CD4-positive, alpha-beta T cell treated with Interleukin-17A for 1 hour (primary cell): ENCODE data around the gene SLC39A3.

Source experiments
- DNase-seq: peaks from one replicate; pipeline ENCODE4 v3.0.0-alpha.2; 2020

SLC39A3 gene

GRCh38 chr19:2739602-2740313 is at the start of gene SLC39A3:
SLC39A3 (minus strand) TSS chr19:2740017; CDS start chr19:2737257, 2,760 bp downstream.
- DNase-seq, result peak; percentile 99

GRCh38 chr19:2788237-2788636 is 48.4 kb upstream of the SLC39A3 start:
- DNase-seq, result no peak

- DNase-seq, result no peak
These were observed 47.3 kb upstream of the SLC39A3 start for GRCh38 chr19:2787115-2787514.

- DNase-seq, result peak; percentile 98
These were observed 45.6 kb upstream of the SLC39A3 start, which contains the start of gene THOP1 for GRCh38 chr19:2785244-2785997. THOP1 (plus strand) TSS chr19:2785503; CDS start chr19:2785663, 160 bp downstream.

GRCh38 chr19:2783781-2784145 is 43.9 kb upstream of the SLC39A3 start:
- DNase-seq, result no peak

- DNase-seq, result peak; percentile 98
These were observed 43.3 kb upstream of the SLC39A3 start, which contains the start of gene SGTA for GRCh38 chr19:2782936-2783780. SGTA (minus strand) TSS chr19:2783273; CDS start chr19:2769068, 14,205 bp downstream.

- no peak for DNase-seq
These were observed 42.6 kb upstream of the SLC39A3 start for GRCh38 chr19:2782329-2782935.

- DNase-seq, result no peak
These were observed 40.5 kb upstream of the SLC39A3 start for GRCh38 chr19:2780284-2780683.

- no peak for DNase-seq
These were observed 39.4 kb upstream of the SLC39A3 start for GRCh38 chr19:2779121-2779740.

GRCh38 chr19:2777952-2778683 is 38.3 kb upstream of the SLC39A3 start:
- no peak for DNase-seq

GRCh38 chr19:2775556-2776430 is 36.0 kb upstream of the SLC39A3 start:
- DNase-seq, result peak; percentile 75

GRCh38 chr19:2774953-2775555 is 35.2 kb upstream of the SLC39A3 start:
- no peak for DNase-seq

GRCh38 chr19:2774083-2774679 is 34.4 kb upstream of the SLC39A3 start:
- no peak for DNase-seq

GRCh38 chr19:2771786-2772674 is 32.2 kb upstream of the SLC39A3 start:
- no peak for DNase-seq

- no peak for DNase-seq
These were observed 30.5 kb upstream of the SLC39A3 start for GRCh38 chr19:2770055-2771013.

GRCh38 chr19:2769218-2769617 is 29.4 kb upstream of the SLC39A3 start:
- no peak for DNase-seq
